ENCODE results near the gene TUBB3. TPM values are rescaled to one million over a fixed set of nuclear protein-coding genes. Genes with fewer than 3 reads are reported as not detected.

Gene TUBB3
- total and polyA plus RNA-seq, 2 of the 8 experiments (the other 6 are each of a cell fraction or from before 2014, with no cell fraction given) = 275 to 393 TPM

- 94% methylated on average over 40 of the region's 40 CpGs; no CpG with 5 or more reads in 1 of the 2 experiments for WGBS, 2 experiments (ENCODE audit: extremely low coverage in 1 of 2, insufficient coverage in 1 of 2, insufficient read length in 1 of 2, insufficient replicate concordance in 2 of 2, low coverage in 1 of 2, low lambda C conversion rate in 2 of 2, missing lambda C conversion rate in 1 of 2)
- H2BK12ac ChIP-seq (ENCODE audit: low read depth, low read length) = no peak overlapping the region
- no peaks in the 10 kb centered on the region for H3K79me1 ChIP-seq (ENCODE audit: low read depth, low read length)
- H2BK15ac ChIP-seq (ENCODE audit: low read length) = no peak overlapping the region
- H3K4me3 ChIP-seq (ENCODE audit: extremely low read depth in 1 of 4, insufficient read depth in 2 of 4, low read depth in 3 of 4, low read length in 4 of 4) = no peak overlapping the region
- H3K23ac ChIP-seq (ENCODE audit: insufficient read length) = no peak overlapping the region
- H4K20me1 ChIP-seq (replicated peaks in 1 of 2; ENCODE audit: control insufficient read depth in 1 of 2, insufficient read depth in 2 of 2, low read length in 2 of 2) = no peaks in the 10 kb centered on the region
- H4K5ac ChIP-seq (ENCODE audit: insufficient read length, low read depth, low read length) = no peak overlapping the region
- no peak overlapping the region; the same call in 1 of the 2 replicates for H4K8ac ChIP-seq (ENCODE audit: extremely low read depth, insufficient read depth, low read length)
- no peak for DNase-seq (ENCODE audit: low read depth in 1 of 2, low spot score in 2 of 2)
- H2BK120ac ChIP-seq (replicated peaks; ENCODE audit: low read depth, low read length) = no peak overlapping the region
- no peak overlapping the region for H3K4ac ChIP-seq (replicated peaks; ENCODE audit: insufficient read length, low read depth, low read length)
- H3K36me3 ChIP-seq (ENCODE audit: control insufficient read depth in 2 of 4, insufficient read depth in 4 of 4, low read length in 3 of 4) = peaks cover 2 to 17% (median 9%) of the 10 kb centered on the region in 4 experiments; a peak in 7 of 8 replicates
- no peak overlapping the region for H2BK20ac ChIP-seq (ENCODE audit: low read length)
- H4K91ac ChIP-seq (replicated peaks; ENCODE audit: insufficient read length, low read length) = no peak overlapping the region
- H3K9me3 ChIP-seq (ENCODE audit: insufficient read depth in 2 of 2, low read depth in 1 of 2, low read length in 1 of 2) = peaks cover 0 to 19% of the 10 kb centered on the region in 2 experiments; a peak in 3 of 4 replicates
- ChIA-PET POLR2A (ENCODE audit: partially characterized antibody) (interaction anchor here (0.9 to 1.5 kb wide), 4 partner anchors 8 to 78 kb away, joined by 3 to 5 read pairs (median 4); partner anchors contain the start of genes MC1R and SPIRE2), CTCF (ENCODE audit: partially characterized antibody) (interaction anchor here (0.5 kb wide), 1 partner anchor 152 kb away, joined by 3 read pairs; no protein-coding TSS in a partner anchor)
- H3K4me1 ChIP-seq (replicated peaks in 1 of 4; ENCODE audit: control insufficient read depth in 3 of 4, insufficient read depth in 4 of 4, low read length in 3 of 4) = peaks cover 0 to 2% (median 0%) of the 10 kb centered on the region in 4 experiments; a peak in 4 of 7 replicates
- no peak overlapping the region for H3K18ac ChIP-seq (ENCODE audit: extremely low read depth, low read length)
- no peak overlapping the region for H3K56ac ChIP-seq (replicated peaks; ENCODE audit: insufficient read length, low read depth, low read length)
- no peaks in the 10 kb centered on the region; the same call in 1 of the 2 replicates for H3K23me2 ChIP-seq (ENCODE audit: low read depth, low read length)
- H3K27me3 ChIP-seq (replicated peaks in 1 of 4; ENCODE audit: control insufficient read depth in 3 of 4, extremely low read depth in 1 of 4, insufficient read depth in 3 of 4, low read length in 3 of 4) = no peaks in the 10 kb centered on the region
- H3K4me2 ChIP-seq (ENCODE audit: insufficient read depth in 1 of 2, low read depth in 2 of 2, low read length in 2 of 2) = no peak overlapping the region
- H2AFZ ChIP-seq (ENCODE audit: low read length) = no peak overlapping the region
- H3K14ac ChIP-seq (ENCODE audit: insufficient read length) = no peak overlapping the region
- no peaks in the 10 kb centered on the region for H3K79me2 ChIP-seq (ENCODE audit: control insufficient read depth in 1 of 2, insufficient read depth in 2 of 2, low read length in 2 of 2)
- H3K9ac ChIP-seq (replicated peaks in 1 of 4; ENCODE audit: extremely low read depth in 1 of 4, low read depth in 3 of 4, low read length in 3 of 4) = no peak overlapping the region
- H2BK5ac ChIP-seq (ENCODE audit: low read depth, low read length) = no peak overlapping the region
- no peak overlapping the region for H2AK5ac ChIP-seq (ENCODE audit: low read depth, low read length)
- no peak for FAIRE-seq
- H3K27ac ChIP-seq (ENCODE audit: low read depth, low read length) = no peak overlapping the region
- no peak for TF ChIP-seq EZH2 (IDR thresholded peaks at IDR 0.05; ENCODE audit: low read depth, low read length, severe bottlenecking)
- TF ChIP-seq RAD21 (IDR thresholded peaks at IDR 0.05 in 1 of 2, conservative IDR thresholded peaks at IDR 0.05 in 1 of 2; ENCODE audit: low read depth in 2 of 2, low read length in 2 of 2) = no peak
Measured at GRCh38 chr16:89906140-89907025, 16.8 kb upstream of the TUBB3 start.
